Spleen (tissue), 7 donors: ENCODE measurements around the gene SMIM33.

Source experiments
- POLR2A ChIP-seq, 3 donors: fragments of 450-650 bp; IDR thresholded peaks; one replicate each; pipeline ENCODE4 v1.5.1; 2017; ENCODE audit warnings: antibody characterized with exemption in 3 of 3, mild to moderate bottlenecking in 1 of 3
- POLR2AphosphoS5 ChIP-seq, 3 donors: sonication (generic); formaldehyde crosslinking; IDR thresholded peaks; one replicate each; pipeline ENCODE4 v1.5.1; 2017; ENCODE audit warnings: antibody characterized with exemption in 3 of 3
- TF ChIP-seq, protein P1 (sequence below), 11 experiments: fragments of 200-600 bp in 7 of 11; fragments of 450-650 bp in 4 of 11; sonication (generic) in 4 of 11; IDR thresholded peaks in 8 of 11; conservative IDR thresholded peaks in 3 of 11; 1 replicate in 7 of 11; 2 replicates in 4 of 11; pipeline versions ENCODE4 v1.4.0 to v1.8.0; 2016 to 2021; ENCODE audit warnings: antibody characterized with exemption in 11 of 11, inconsistent platforms in 4 of 11, mild to moderate bottlenecking in 1 of 11
- donor health status: DM: no; HTN: no; CAD: no; lungs with moderate emphysema.
- donor health status: DM: no; HTN: no; CAD: no.
- donor health status: DM: no; HTN: no; CAD: no.

DNA sequence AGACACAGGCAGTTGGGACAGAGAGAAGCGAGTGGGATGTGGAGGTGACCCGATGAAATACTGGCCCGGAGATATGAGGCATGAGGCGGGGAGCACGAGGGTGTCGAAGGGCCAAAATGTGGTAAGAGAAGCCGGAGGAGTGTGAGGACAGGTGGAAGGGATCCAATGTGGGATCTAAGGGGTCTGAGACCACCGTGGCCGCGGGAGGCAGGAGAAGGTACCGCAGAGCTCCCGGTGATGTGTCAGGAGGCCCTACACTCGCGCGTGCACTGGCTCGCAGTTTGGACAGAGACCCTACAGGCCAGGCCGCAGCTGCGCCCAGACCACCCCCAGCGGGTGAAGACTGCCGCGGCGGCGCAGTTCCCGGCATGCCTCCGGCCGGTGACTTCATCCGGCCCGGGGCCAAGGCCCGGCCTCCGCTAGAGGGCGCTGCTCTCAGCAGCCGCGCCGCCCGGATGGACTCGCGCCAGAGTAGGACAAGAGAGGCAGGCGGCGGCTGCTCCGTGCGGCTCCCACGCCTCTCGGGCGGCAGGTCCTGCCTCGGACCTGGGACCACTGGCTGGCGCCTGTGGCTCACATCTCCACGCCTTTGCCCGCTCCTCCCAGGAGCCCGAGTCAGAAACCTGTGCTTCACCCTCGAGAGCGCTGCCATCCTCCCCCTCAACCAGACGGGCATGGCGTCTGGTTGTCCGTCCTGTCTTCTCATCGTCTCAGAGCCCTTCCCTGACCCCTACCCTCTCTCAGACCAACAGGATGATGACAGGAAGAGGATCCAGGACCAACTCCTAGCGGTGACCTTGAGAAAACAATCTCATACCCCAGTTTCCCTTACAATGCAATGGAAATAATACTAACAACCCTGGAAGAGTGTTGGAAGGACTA lies 47.1 kb downstream of the SMIM33 start:
- TF ChIP-seq, protein P1, sequence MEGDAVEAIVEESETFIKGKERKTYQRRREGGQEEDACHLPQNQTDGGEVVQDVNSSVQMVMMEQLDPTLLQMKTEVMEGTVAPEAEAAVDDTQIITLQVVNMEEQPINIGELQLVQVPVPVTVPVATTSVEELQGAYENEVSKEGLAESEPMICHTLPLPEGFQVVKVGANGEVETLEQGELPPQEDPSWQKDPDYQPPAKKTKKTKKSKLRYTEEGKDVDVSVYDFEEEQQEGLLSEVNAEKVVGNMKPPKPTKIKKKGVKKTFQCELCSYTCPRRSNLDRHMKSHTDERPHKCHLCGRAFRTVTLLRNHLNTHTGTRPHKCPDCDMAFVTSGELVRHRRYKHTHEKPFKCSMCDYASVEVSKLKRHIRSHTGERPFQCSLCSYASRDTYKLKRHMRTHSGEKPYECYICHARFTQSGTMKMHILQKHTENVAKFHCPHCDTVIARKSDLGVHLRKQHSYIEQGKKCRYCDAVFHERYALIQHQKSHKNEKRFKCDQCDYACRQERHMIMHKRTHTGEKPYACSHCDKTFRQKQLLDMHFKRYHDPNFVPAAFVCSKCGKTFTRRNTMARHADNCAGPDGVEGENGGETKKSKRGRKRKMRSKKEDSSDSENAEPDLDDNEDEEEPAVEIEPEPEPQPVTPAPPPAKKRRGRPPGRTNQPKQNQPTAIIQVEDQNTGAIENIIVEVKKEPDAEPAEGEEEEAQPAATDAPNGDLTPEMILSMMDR (IDR thresholded peaks at IDR 0.05 in 8 of 11, conservative IDR thresholded peaks at IDR 0.05 in 3 of 11): peak; percentile 96 to 100 (median 99)
- TF ChIP-seq POLR2A (IDR thresholded peaks at IDR 0.05) (peak in 2 of 3 donors; percentile 31 to 57), POLR2AphosphoS5 (IDR thresholded peaks at IDR 0.05) (peak; percentile 92 to 97 (median 92))
